HG02943 (cell line): ENCODE measurements around the gene L3MBTL4.

Experiments used
- ATAC-seq: cut with Tn5 transposase; IDR thresholded peaks from one replicate; pipeline ENCODE4 v1.9.1; 2021; ENCODE audit warnings: mild to moderate bottlenecking, low read depth, moderate library complexity; ENCODE audit not compliant: unreplicated experiment

Gene L3MBTL4

GRCh38 chr18:5973099-5973498, 441.6 kb downstream of the L3MBTL4 start:
- ATAC-seq: no peak

- ATAC-seq: peak; percentile 48
These were observed 442.4 kb downstream of the L3MBTL4 start for GRCh38 chr18:5972298-5972697.

GRCh38 chr18:5969989-5970403, 444.7 kb downstream of the L3MBTL4 start:
- ATAC-seq: no peak

GRCh38 chr18:5969355-5969988, 445.2 kb downstream of the L3MBTL4 start:
- no peak for ATAC-seq

- ATAC-seq: no peak
These were observed 447.0 kb downstream of the L3MBTL4 start for GRCh38 chr18:5967666-5968065.

- no peak for ATAC-seq
These were observed 447.7 kb downstream of the L3MBTL4 start for GRCh38 chr18:5967007-5967406.

- ATAC-seq: no peak
These were observed 448.2 kb downstream of the L3MBTL4 start for GRCh38 chr18:5966514-5966913.

- ATAC-seq: no peak
These were observed 449.7 kb downstream of the L3MBTL4 start for GRCh38 chr18:5964996-5965395.

GRCh38 chr18:5964596-5964995, 450.1 kb downstream of the L3MBTL4 start:
- no peak for ATAC-seq

GRCh38 chr18:5964108-5964507, 450.6 kb downstream of the L3MBTL4 start:
- no peak for ATAC-seq

- no peak for ATAC-seq
These were observed 451.4 kb downstream of the L3MBTL4 start for GRCh38 chr18:5963267-5963666.

GRCh38 chr18:5962362-5962761, 452.3 kb downstream of the L3MBTL4 start:
- ATAC-seq: no peak

- no peak for ATAC-seq
These were observed 452.9 kb downstream of the L3MBTL4 start for GRCh38 chr18:5961828-5962150.

- no peak for ATAC-seq
These were observed 453.4 kb downstream of the L3MBTL4 start for GRCh38 chr18:5961097-5961827.

GRCh38 chr18:5958822-5959221, 455.9 kb downstream of the L3MBTL4 start:
- ATAC-seq: no peak

GRCh38 chr18:5955861-5956260, 458.9 kb downstream of the L3MBTL4 start:
- ATAC-seq: no peak

- ATAC-seq: no peak
These were observed 463.1 kb downstream of the L3MBTL4 start for GRCh38 chr18:5951515-5952091.

GRCh38 chr18:5948781-5949180, 465.9 kb downstream of the L3MBTL4 start:
- no peak for ATAC-seq

- ATAC-seq: no peak
These were observed 466.5 kb downstream of the L3MBTL4 start for GRCh38 chr18:5948237-5948636.

GRCh38 chr18:5944448-5944847, 470.3 kb downstream of the L3MBTL4 start:
- no peak for ATAC-seq

GRCh38 chr18:5943514-5943913, 471.2 kb downstream of the L3MBTL4 start:
- no peak for ATAC-seq

GRCh38 chr18:5942591-5942990, 472.1 kb downstream of the L3MBTL4 start:
- no peak for ATAC-seq
